22Rv1 (cell line): ENCODE data around the gene LRRC38.
A peak's percentile ranks its signal among the peaks of the same experiment; 100 is the strongest.

ENCODE experiments used
- H3K27ac ChIP-seq: fragments of 450-650 bp; 2 replicates; pipeline ENCODE4 v1.5.1; 2017
- ZFX ChIP-seq: fragments of 450-650 bp; IDR thresholded peaks from 2 replicates; pipeline ENCODE4 v1.6.1; 2017; ENCODE audit warnings: antibody characterized with exemption, borderline replicate concordance
- TF ChIP-seq, protein P1 (sequence below): fragments of 450-650 bp; IDR thresholded peaks from 2 replicates; pipeline ENCODE4 v1.5.1; 2017; ENCODE audit warnings: mild to moderate bottlenecking

LRRC38 gene

DNA sequence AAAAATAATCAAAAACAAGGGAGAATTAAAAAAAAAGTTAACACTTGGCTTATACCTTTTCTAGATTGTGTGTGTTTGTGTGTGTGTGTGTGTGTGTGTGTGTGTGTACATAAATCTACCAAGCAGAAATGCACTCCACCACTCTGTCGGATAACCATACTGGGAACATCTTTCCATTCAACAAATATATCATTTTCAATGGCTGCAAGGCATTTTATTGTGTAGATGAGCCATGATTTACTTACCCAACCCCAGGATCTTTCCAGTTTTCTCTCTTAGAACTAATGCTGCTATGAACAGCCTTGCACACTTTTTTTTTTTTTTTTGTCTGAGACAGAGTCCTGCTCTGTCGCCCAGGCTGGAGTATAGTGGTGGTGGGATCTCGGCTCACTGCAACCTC lies 25.8 kb downstream of the LRRC38 start:
- H3K27ac ChIP-seq: no peak overlapping the region
- no peak for TF ChIP-seq ZFX
- TF ChIP-seq, protein P1, sequence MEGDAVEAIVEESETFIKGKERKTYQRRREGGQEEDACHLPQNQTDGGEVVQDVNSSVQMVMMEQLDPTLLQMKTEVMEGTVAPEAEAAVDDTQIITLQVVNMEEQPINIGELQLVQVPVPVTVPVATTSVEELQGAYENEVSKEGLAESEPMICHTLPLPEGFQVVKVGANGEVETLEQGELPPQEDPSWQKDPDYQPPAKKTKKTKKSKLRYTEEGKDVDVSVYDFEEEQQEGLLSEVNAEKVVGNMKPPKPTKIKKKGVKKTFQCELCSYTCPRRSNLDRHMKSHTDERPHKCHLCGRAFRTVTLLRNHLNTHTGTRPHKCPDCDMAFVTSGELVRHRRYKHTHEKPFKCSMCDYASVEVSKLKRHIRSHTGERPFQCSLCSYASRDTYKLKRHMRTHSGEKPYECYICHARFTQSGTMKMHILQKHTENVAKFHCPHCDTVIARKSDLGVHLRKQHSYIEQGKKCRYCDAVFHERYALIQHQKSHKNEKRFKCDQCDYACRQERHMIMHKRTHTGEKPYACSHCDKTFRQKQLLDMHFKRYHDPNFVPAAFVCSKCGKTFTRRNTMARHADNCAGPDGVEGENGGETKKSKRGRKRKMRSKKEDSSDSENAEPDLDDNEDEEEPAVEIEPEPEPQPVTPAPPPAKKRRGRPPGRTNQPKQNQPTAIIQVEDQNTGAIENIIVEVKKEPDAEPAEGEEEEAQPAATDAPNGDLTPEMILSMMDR: no peak

DNA sequence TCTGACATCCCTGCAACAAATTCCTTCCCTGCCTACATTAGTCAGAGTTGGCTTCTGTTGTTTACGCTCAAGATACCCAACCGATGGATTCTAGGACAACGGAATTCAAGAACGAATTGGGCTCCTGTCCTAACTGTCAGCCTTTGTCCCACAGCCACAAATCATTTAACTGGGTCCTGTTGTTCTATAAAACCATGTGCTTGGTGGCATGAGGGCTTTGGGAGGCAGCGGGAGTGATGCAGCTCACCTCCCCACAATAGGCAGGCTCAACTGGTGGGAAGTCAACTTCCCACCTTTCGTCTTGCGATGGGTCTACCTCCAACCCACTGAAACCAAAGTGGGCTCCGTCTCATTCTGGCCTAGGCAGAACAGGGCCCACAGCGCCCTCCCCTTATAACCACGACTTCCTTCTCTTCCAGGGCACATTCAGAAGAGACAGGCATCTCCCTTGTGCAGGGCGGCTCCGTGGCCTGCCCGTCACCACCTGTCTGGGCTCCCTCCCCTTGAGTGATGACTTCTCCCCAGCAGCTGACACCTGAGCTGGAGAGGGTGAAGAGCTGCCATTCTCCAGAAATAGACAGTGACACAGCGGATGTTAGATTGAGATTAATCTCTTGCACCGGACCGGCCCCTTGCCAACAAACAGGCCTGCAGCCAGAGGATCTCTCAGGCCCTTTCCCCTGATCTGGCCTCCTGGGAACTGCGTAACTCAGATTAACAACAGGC lies 26.5 kb downstream of the LRRC38 start:
- no peak overlapping the region for H3K27ac ChIP-seq
- TF ChIP-seq, protein P1: no peak
- no peak for TF ChIP-seq ZFX

DNA sequence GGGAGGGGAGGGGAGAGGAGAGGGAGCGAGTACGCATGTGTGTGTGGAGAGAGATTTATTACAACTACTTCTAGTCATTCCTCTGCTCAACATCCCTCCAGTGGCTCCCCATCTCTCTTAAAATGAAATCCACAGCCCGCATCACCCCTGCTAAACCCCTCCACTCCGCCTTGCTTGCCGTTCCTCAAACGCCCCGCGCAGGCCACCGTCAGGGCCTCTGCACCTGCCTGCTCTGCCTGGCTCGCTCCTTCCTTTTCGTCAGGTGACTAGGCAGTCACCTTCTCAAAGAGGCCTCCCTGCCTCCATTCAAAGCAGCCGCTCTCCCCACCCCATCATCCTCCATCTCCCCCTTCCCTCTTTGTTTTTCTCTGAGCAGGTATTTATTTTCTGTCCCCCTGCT lies 29.9 kb downstream of the LRRC38 start:
- no peak overlapping the region for H3K27ac ChIP-seq
- TF ChIP-seq, protein P1: no peak
- TF ChIP-seq ZFX: no peak

DNA sequence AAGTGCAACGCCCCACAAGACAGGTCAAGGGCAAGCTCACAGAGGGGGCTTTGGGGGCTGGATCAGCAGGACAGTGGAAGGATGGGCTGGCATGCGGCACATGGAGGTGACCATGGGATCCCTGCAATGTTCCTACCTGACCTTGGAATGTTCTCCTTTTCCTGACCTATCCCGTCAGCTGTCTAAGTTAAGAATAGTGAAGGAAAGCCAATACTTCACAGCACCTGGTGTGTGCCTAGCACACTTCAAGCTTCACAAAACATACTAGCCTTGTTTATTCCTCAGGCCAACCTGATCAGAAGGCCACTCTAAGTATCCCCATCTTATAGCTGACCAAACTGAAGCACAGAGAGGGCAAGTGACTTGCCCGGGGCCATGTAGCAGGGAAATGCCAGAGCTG lies 31.2 kb downstream of the LRRC38 start:
- no peak overlapping the region for H3K27ac ChIP-seq
- TF ChIP-seq ZFX: no peak
- TF ChIP-seq, protein P1: no peak

DNA sequence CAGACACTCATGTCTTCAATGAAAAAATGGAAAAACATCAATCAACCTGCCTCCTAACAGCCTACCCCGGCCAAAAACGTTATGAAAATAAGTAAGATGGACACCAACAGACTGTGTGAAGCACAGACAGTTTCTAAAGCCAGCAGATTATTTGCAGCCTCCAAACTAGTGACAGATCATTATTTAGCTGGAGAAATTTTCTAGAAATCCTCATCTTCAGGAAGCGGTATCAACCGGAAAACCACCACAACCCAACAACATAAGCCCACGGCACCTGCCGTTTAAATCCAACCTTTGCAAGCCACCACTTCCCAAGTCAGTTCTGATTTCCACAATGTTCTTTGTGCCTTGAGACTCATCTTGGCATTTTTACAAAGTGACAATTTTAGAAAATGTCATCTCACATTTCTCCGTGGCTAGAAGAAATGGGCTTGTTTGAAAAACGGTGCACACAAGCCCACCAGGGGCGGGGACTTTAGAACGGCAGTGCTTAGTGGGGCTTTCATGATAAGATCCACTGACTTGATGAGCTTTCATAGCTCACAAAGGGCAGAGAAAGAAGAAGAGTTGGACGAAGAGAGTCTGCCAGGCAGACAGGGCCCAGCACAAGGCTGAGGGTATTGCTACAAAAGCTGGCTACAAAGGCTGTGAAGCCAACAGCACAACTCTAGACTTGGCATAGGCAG lies 34.5 kb downstream of the LRRC38 start:
- TF ChIP-seq, protein P1: no peak
- TF ChIP-seq ZFX: no peak
- no peak overlapping the region for H3K27ac ChIP-seq

DNA sequence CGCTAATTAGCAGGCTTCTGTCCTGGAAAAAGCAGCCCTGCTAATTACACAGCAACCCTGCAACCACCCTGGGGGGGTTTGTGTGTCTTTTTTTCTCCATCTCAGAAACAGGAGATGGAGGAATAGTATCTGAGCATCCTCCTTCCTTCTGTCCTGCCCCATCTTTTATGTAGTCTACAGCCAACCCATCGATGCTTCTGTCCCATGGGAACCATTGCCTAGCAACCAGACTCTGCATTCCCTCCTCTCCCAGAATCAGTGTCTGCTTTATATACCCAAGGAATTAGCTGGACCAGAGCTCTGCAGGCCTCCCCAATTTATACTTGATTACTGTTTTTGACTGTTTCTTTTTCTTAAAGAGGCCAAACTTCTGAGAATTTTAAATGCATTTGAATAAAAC lies 35.1 kb downstream of the LRRC38 start:
- TF ChIP-seq ZFX: no peak
- TF ChIP-seq, protein P1: no peak
- H3K27ac ChIP-seq: no peak overlapping the region

DNA sequence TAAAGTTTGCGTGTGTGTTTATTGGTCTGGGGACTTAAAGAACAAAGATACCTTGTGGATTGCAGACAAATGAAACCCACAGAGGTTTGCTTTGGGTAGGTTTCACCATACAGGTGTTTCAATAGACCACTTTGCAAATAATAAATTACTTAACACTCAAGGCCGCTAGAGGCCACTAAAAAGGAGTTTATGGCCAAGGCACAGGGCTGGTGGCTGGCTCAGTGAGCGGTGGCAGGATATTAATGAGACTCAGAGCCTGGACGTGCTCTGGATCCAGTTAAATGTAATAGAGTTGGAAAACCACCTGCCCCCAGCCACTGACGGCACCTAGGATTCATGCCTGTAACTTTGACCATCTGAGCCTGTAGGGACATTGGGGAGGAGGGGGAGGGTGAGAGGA lies 44.5 kb downstream of the LRRC38 start:
- no peak for TF ChIP-seq ZFX
- TF ChIP-seq, protein P1: peak; percentile 30
- H3K27ac ChIP-seq: no peak overlapping the region
